Measurements from ENCODE around the gene C19orf85.
A peak's percentile ranks its signal among the peaks of the same experiment; 100 is the strongest.

C19orf85 gene

DNA sequence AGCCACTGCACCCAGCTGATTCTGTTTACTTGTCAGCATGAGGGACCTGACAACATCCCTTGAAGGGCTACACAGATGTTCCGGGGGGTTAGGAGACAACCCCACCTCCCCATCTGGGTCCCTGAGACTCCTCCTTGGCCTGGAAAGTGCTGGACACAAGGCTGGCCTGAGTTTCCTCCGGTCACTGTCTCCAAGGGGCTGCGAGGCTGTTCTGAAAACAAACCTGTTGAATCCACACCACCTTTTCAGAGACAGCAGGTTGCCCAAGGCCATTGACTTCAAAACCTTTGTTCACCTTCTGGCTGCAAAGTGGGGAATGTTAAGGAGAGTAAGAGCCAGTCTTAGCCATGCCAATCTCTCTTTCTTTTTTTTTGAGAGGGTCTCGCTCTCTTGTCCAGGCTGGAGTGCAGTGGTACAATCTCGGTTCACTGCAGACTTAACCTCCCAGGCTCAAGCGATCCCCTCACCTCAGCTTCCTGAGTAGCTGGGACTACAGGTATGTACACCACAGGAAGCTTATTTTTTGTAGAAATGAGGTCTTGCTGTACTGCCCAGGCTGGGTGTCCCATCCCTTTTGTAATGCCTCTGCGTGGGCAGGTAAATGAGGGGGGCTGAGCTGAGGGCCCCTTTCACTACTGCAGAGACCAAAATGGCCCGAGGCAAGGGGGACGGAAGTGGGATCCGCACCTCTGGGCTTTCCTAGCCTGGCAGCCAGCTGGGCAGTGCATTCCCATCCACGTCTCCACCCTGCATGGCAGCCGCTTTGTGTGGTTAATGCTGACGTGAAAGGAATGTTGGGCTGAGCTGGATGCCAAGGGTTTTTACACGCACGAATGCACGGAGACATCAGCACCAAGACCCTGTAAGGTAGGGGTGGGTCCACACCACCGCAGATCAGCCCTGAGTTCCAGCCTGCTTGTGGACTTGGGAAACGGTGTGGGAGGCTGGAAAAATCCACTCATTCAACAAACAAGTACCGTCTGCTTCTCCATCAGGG is 10.0 kb upstream of the C19orf85 start:
- DNase-seq: no peak

DNA sequence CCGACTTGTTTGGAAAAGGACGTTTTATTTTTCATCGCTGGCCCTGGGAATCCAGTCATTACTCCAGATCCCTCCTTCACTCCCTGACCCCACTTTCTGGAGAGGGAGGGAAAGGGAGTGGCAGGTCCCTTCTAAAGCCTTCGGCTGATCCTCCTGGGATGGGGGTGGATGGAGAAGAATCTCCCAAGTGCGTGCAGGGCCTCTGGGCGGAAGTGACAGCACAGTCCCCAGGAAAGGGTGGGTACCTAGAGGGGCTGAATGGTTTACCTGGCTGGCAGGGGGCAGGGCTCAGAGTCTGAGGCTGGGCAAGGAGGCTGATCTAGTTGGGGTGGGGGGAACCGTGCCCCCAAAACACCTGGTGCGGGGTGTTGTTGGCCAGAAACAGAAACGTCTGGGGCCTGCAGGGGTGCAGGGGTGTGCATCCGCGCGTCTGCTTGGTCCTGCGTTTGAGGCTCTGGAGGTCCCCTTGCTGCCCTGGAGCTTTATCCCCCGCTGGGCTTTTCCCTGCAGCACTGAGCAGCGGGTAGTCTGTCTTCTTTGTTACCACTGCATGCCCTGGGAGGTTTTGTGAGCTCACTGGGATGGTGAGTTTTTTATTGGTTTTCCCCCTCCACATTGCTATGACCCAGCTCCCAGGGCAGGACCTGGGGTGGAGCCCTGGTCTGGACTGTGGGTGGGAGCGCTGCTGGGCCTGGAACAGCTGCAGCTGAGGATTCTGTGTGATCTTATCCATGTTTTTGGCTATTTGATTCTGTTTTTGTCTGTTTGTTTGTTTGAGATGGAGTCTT is 8.9 kb upstream of the C19orf85 start:
- no peak for DNase-seq

DNA sequence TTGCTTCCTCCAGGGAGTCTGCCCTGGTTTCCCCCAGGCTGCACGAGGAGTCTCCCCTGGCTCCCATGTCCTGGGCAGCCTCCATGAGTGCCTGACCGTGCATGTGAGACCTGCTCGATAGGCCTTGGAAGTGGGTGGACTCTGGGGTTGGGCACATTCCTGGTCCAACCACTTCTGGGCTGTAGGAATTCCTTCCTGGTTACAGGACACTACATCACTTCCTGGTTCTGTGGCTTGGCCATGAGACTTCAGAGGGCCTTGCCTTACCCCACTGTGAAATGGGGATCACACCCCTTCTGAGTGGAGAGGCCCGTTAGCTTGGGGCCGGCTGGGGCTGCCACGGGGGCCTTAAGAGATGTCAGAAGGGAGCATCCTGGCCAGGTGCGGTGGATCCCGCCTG is 7.9 kb upstream of the C19orf85 start:
- DNase-seq: no peak

DNA sequence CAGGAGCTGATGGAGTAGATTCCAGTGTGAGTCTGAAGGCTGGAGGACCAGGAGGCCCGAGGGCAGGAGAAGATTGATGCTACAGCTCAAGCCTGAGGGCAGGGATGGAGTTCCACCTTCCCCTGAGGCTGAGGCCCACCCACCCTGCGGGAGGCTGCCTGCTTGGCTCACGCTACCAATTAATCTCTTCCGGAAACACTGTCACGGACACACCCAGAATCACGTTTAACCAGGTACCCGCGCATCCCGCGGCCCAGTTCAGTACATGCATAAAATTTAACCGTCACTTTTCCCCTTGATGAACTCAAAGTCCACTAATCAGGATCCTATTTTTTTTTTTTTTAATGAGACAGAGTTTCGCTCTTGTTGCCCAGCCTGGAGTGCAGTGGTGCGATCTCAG is 6.7 kb upstream of the C19orf85 start:
- DNase-seq: no peak

DNA sequence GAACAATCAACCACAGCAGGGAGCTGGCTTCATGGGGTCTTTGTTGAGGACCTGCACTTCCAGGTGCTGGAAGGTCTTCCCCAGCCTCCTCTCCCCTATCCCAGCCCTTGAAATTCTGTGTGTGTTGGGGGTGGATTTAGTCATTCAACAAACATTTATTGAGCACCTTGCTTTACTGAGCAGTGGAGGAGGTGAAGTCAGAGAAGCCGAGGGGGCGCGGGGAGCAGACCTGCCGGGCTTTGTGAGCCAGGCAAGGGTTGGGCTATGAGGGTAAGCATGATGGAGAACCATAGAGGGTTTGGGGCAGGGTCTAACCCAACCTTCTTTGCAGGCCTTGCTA is 3.5 kb upstream of the C19orf85 start:
- DNase-seq: no peak

DNA sequence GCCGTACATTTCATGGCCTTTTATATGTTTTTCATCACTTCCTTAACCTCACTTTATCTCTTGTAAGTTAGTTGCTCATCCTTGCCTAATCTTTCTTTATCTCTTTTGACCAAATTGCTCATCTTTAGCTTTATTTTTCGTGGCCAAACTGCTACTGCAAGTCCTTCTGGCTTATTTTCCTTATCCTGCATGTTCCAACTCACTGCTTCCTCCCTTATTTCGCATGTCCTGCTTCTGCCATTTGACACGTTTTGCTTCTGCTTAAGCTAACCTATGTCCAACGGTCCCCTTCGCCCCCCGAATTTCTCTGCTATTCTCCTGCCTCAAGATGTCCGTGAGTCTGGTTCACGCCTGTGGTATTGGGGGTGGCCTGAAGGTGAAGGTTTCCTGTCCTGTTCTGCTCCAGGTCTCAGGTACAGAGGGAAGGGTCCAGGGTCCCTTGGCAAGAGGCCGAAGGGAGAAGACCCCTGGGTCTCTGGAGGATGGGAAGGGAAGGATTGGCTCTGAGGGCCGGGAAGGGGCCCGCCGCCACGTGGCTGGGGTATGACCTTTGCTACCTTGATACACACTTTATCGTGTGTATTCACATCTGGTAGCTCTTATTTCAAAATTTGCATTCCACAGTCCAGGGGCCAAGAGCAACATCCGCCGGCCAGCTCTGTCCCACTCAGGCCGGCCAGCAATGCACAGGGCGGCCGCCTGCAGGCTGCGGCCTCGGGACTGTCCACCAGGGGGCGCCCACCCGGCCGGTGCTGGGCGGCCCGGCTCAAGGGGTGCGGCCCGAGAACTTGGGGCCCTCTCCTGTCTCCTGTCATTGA is 2.9 kb upstream of the C19orf85 start:
- peak; percentile 73 to 77 for DNase-seq

- no peak for DNase-seq
Observed at GRCh38 chr19:55466241-55466614, 1.7 kb upstream of the C19orf85 start.

DNA sequence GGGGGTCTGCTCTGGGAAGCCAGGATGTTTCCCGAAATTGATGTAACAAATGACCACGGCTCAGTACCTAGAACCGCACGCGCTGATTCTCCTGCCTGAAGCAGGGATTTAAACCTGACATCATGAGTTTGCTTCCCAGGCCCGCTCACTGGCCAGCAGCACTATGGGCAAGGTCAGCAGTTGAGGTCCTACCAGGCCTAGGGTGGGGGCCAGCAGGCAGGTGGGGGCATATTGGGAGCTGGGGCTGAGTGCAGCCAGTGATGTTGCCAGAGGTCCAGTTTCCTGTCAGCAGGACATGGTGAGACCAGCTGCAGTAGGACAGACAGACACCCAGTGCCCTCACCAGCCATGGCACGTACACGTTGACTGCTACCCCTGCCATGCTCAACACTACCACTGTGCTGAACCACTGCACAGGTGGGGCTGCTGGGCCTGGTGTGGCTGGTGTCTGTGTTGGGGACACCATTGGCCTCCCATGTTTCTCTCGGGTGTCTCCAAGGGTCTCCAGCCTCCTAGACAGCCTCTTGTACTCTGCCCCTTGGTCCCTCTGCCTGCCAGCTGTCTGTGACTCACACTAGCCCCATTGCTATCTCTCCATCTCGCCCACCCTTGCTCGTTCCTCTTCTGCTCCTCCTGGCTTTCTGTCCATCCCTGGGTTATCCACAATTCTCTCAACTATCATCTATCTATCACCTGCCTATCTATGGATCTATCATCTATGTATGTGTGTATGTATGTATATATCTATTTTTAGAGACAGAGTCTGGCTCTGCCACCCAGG is 1.1 kb upstream of the C19orf85 start:
- no peak for DNase-seq

GRCh38 chr19:55464039-55464661 is 401 bp downstream of the C19orf85 start:
- DNase-seq: no peak

- no peak for DNase-seq
Observed at GRCh38 chr19:55463583-55464031, 944 bp downstream of the C19orf85 start.

- DNase-seq: no peak
Observed at GRCh38 chr19:55462722-55463121, 1.8 kb downstream of the C19orf85 start.

- DNase-seq: no peak
Observed at GRCh38 chr19:55461974-55462626, 2.5 kb downstream of the C19orf85 start.

- DNase-seq: peak; percentile 100
Observed at GRCh38 chr19:55461259-55461973, 3.1 kb downstream of the C19orf85 start, which contains the start of gene ISOC2. Gene ISOC2, minus strand, starts transcription at chr19:55461642. Its CDS starts 5,156 bp downstream, at chr19:55456486.

GRCh38 chr19:55460670-55461258 is 3.8 kb downstream of the C19orf85 start:
- peak; percentile 63 to 67 for DNase-seq

GRCh38 chr19:55459950-55460657 is 4.4 kb downstream of the C19orf85 start:
- no peak for DNase-seq

- no peak for DNase-seq
Observed at GRCh38 chr19:55459551-55459949, 5.0 kb downstream of the C19orf85 start.

DNA sequence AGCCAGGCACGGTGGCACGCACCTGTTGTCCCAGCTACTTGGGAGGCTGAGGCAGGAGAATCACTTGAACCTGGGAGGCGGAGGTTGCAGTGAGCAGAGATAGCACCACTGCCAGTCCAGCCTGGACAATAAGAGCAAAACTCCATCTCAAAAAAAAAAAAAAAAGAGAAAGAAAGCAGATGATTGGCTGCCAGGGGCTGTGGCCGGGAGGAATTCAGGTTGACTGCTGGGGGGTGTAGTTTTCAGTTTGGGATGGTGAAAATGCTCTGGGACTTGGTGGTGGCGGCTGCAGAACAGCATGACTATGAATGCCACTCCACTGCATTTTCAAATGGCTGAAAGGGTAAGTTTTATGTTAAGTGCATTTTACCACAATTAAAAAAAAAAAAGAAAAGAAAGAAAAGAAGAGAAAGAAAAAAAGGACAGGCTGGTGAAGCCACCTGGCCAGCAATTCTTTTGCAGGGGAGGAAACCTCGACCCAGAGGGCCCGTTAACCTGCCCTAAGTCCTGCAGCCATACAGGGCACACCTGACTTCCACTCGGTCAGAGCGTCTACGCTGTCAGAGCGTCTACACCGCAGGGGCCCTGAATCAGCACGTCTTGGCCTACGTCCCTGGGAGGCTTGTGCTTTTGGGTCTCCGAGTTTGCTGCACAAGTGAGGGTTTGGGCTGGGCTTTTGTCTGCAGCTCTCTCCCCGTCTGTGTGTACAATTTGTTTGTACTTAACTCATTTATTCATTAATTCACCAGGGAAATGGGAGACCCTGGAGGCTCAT is 6.7 kb downstream of the C19orf85 start:
- no peak for DNase-seq

- DNase-seq: no peak
Observed at GRCh38 chr19:55456347-55456746, 8.2 kb downstream of the C19orf85 start.

All from activated CD4-positive, alpha-beta T cell treated with anti-CD3 and anti-CD28 coated beads, Interleukin-2, amount 50 U/mL, for 48 hours (primary cell).